ENCODE data around the gene GJD4. TPM values are rescaled to one million over a fixed set of nuclear protein-coding genes. Genes with fewer than 3 reads are reported as not detected.

GJD4 gene
- total and polyA plus RNA-seq, 10 of the 15 experiments (the other 5 are each of a cell fraction or from before 2014, with no cell fraction given): not detected

DNA sequence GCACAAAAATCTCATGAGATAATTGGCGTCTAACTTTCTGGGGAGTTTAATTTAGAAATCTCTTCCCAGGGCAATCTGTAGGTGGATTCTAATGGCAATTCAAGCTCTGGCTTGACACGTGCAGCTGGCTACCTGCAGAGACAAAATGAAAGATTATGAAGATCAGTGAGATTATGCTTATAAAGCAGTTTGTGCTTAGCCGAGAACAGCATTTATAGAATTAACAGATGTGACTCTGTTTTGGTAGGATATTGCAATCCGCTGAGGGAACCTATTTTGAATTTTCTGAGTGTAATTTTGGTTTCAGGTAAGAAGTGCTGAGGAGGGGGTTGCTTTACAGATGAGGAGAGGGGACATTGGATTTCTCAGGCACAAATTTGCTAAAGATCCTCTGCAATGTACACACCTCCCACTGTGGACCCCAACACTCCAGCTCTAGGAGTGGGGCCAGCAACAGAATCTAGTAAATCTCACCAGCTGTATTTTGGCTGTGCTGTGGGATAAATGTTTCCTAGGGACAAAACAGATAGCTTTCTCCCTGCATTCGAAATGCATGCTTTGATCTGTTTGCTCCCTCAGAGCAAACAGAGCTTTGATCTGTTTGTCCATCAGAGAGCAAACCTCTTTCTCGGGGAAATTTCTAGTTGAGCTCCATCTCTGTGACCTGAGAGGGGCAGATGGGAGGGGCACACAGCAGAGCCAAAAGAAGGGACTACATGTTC, 7.4 kb downstream of the GJD4 start:
- intact Hi-C loops (cut with micrococcal nuclease; ENCODE audit: unreplicated experiment) (no loop called here), in situ Hi-C loops (cut with MboI) (no loop called here)
- WGBS (ENCODE audit: insufficient coverage, insufficient replicate concordance, low lambda C conversion rate, missing lambda C conversion rate): 24% methylated on average over 6 of the region's 6 CpGs
- ATAC-seq: no peak
- FAIRE-seq: no peak
- Histone ChIP-seq H4K20me1 (ENCODE audit: control insufficient read depth, insufficient read depth) (no peaks in the 10 kb centered on the region), H3K4me1 (ENCODE audit: control insufficient read depth, insufficient read depth, low read length) (no peaks in the 10 kb centered on the region), H3K27ac (ENCODE audit: control insufficient read depth, insufficient read depth) (no peak overlapping the region), H2AFZ (ENCODE audit: control insufficient read depth, low read depth, low read length) (no peak overlapping the region), H3K27me3 (replicated peaks in 1 of 2; ENCODE audit: control insufficient read depth in 2 of 2, insufficient read depth in 2 of 2, low read length in 1 of 2) (no peaks in the 10 kb centered on the region), H3K4me3 (no peak overlapping the region), H3K9ac (ENCODE audit: control insufficient read depth, insufficient read depth, low read length) (no peak overlapping the region), H3K79me2 (ENCODE audit: control insufficient read depth, insufficient read depth, low read length) (no peaks in the 10 kb centered on the region), H3K4me2 (ENCODE audit: control insufficient read depth, insufficient read depth) (no peak overlapping the region), H3K9me3 (replicated peaks; ENCODE audit: control insufficient read depth, insufficient read depth, low read length) (no peaks in the 10 kb centered on the region; the same call in 2 of the 3 replicates), H3K36me3 (ENCODE audit: control insufficient read depth in 2 of 2, insufficient read depth in 2 of 2, low read length in 1 of 2) (no peaks in the 10 kb centered on the region)
- no TSS peak for BruUV-seq (replicated peaks)
- ChIA-PET RAD21 (ENCODE audit: unreplicated experiment) (no interaction called here), SMC1A (ENCODE audit: uncharacterized antibody, unreplicated experiment) (interaction anchor here (1.1 kb wide), 2 partner anchors 21 to 23 kb away, joined by 3 to 4 read pairs; no protein-coding TSS in a partner anchor), CTCF (interaction anchor here (1.4 to 2.1 kb wide), 3 partner anchors 20 to 1268 kb away, joined by 3 to 5 read pairs (median 3); no protein-coding TSS in a partner anchor), POLR2A (interaction anchor here (0.6 kb wide), 1 partner anchor 335 kb away, joined by 3 read pairs; no protein-coding TSS in a partner anchor)
- DNase-seq (ENCODE audit: low read depth, low spot score): no peak
- TF ChIP-seq, protein P1, sequence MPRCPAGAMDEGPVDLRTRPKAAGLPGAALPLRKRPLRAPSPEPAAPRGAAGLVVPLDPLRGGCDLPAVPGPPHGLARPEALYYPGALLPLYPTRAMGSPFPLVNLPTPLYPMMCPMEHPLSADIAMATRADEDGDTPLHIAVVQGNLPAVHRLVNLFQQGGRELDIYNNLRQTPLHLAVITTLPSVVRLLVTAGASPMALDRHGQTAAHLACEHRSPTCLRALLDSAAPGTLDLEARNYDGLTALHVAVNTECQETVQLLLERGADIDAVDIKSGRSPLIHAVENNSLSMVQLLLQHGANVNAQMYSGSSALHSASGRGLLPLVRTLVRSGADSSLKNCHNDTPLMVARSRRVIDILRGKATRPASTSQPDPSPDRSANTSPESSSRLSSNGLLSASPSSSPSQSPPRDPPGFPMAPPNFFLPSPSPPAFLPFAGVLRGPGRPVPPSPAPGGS (IDR thresholded peaks at IDR 0.05; ENCODE audit: borderline replicate concordance, insufficient read depth, low read depth, low read length, poor library complexity, severe bottlenecking): no peak
- TF ChIP-seq RAD21 (IDR thresholded peaks at IDR 0.05; ENCODE audit: insufficient read depth, low read depth, low read length) (no peak), MYB (IDR thresholded peaks at IDR 0.05; ENCODE audit: borderline replicate concordance, low read depth, low read length) (no peak), MEF2B (IDR thresholded peaks at IDR 0.05; ENCODE audit: partially characterized antibody, poor library complexity, severe bottlenecking) (no peak), BRCA1 (IDR thresholded peaks at IDR 0.05; ENCODE audit: low read depth, low read length) (no peak), CHD4 (IDR thresholded peaks at IDR 0.05) (no peak), WRNIP1 (IDR thresholded peaks at IDR 0.05; ENCODE audit: borderline replicate concordance, low read depth, low read length) (no peak), RELA (IDR thresholded peaks at IDR 0.05; ENCODE audit: borderline replicate concordance, partially characterized antibody) (no peak), MTA3 (IDR thresholded peaks at IDR 0.05; ENCODE audit: borderline replicate concordance, low read length) (no peak), ZNF207 (IDR thresholded peaks at IDR 0.05; ENCODE audit: borderline replicate concordance) (no peak), SMC3 (IDR thresholded peaks at IDR 0.05; ENCODE audit: borderline replicate concordance, low read length) (no peak), BCL11A (IDR thresholded peaks at IDR 0.05; ENCODE audit: low read depth, low read length) (no peak)
- TF ChIP-seq, protein P2, sequence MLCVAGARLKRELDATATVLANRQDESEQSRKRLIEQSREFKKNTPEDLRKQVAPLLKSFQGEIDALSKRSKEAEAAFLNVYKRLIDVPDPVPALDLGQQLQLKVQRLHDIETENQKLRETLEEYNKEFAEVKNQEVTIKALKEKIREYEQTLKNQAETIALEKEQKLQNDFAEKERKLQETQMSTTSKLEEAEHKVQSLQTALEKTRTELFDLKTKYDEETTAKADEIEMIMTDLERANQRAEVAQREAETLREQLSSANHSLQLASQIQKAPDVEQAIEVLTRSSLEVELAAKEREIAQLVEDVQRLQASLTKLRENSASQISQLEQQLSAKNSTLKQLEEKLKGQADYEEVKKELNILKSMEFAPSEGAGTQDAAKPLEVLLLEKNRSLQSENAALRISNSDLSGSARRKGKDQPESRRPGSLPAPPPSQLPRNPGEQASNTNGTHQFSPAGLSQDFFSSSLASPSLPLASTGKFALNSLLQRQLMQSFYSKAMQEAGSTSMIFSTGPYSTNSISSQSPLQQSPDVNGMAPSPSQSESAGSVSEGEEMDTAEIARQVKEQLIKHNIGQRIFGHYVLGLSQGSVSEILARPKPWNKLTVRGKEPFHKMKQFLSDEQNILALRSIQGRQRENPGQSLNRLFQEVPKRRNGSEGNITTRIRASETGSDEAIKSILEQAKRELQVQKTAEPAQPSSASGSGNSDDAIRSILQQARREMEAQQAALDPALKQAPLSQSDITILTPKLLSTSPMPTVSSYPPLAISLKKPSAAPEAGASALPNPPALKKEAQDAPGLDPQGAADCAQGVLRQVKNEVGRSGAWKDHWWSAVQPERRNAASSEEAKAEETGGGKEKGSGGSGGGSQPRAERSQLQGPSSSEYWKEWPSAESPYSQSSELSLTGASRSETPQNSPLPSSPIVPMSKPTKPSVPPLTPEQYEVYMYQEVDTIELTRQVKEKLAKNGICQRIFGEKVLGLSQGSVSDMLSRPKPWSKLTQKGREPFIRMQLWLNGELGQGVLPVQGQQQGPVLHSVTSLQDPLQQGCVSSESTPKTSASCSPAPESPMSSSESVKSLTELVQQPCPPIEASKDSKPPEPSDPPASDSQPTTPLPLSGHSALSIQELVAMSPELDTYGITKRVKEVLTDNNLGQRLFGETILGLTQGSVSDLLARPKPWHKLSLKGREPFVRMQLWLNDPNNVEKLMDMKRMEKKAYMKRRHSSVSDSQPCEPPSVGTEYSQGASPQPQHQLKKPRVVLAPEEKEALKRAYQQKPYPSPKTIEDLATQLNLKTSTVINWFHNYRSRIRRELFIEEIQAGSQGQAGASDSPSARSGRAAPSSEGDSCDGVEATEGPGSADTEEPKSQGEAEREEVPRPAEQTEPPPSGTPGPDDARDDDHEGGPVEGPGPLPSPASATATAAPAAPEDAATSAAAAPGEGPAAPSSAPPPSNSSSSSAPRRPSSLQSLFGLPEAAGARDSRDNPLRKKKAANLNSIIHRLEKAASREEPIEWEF (IDR thresholded peaks at IDR 0.05; ENCODE audit: insufficient replicate concordance, low read depth, low read length): no peak
- TF ChIP-seq, protein P3, sequence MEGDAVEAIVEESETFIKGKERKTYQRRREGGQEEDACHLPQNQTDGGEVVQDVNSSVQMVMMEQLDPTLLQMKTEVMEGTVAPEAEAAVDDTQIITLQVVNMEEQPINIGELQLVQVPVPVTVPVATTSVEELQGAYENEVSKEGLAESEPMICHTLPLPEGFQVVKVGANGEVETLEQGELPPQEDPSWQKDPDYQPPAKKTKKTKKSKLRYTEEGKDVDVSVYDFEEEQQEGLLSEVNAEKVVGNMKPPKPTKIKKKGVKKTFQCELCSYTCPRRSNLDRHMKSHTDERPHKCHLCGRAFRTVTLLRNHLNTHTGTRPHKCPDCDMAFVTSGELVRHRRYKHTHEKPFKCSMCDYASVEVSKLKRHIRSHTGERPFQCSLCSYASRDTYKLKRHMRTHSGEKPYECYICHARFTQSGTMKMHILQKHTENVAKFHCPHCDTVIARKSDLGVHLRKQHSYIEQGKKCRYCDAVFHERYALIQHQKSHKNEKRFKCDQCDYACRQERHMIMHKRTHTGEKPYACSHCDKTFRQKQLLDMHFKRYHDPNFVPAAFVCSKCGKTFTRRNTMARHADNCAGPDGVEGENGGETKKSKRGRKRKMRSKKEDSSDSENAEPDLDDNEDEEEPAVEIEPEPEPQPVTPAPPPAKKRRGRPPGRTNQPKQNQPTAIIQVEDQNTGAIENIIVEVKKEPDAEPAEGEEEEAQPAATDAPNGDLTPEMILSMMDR (IDR thresholded peaks at IDR 0.05 in 2 of 3, conservative IDR thresholded peaks at IDR 0.05 in 1 of 3; ENCODE audit: control insufficient read depth in 2 of 3, extremely low read depth in 1 of 3, insufficient read depth in 1 of 3, low read depth in 3 of 3, low read length in 3 of 3): no peak
